ENCODE measurements around the gene OR1J4. TPM values are rescaled to one million over a fixed set of nuclear protein-coding genes. Genes with fewer than 3 reads are reported as not detected.

The OR1J4 gene
- polyA plus RNA-seq, 1 of the 3 experiments (the other 2 are of a cell fraction): 0.07 TPM

GRCh38 chr9:122518226-122518625, 715 bp upstream of the OR1J4 start:
- Histone ChIP-seq H3F3A (replicated peaks; ENCODE audit: insufficient read depth) (no peaks in the 10 kb centered on the region), H3K4me2 (no peak overlapping the region), H3K36me3 (replicated peaks in 1 of 2; ENCODE audit: control insufficient read depth in 1 of 2, insufficient read depth in 2 of 2, low read length in 1 of 2) (no peaks in the 10 kb centered on the region), H3K4me1 (ENCODE audit: control insufficient read depth in 1 of 2, insufficient read depth in 2 of 2, low read depth in 1 of 2, low read length in 1 of 2) (no peaks in the 10 kb centered on the region), H3K9me2 (no peaks in the 10 kb centered on the region), H2AFZ (ENCODE audit: low read depth) (no peak overlapping the region), H3K79me2 (ENCODE audit: insufficient read depth) (no peaks in the 10 kb centered on the region), H3K9me3 (no peaks in the 10 kb centered on the region), H3K27ac (ENCODE audit: low read depth in 2 of 2, low read length in 1 of 2) (no peak overlapping the region), H4K20me1 (ENCODE audit: insufficient read depth) (no peaks in the 10 kb centered on the region), H3K9ac (no peak overlapping the region), H3K27me3 (ENCODE audit: insufficient read depth) (peaks cover 7% of the 10 kb centered on the region; the same call in 1 of the 2 replicates), H3K4me3 (ENCODE audit: low read depth in 2 of 2, low read length in 1 of 2) (no peak overlapping the region)
- ChIA-PET CTCF (interaction anchor here (1.8 kb wide), 1 partner anchor 19 kb away, joined by 5 read pairs; no protein-coding TSS in a partner anchor), POLR2A (no interaction called here)
- TF ChIP-seq RFX5 (IDR thresholded peaks at IDR 0.05; ENCODE audit: low read length) (no peak), JUND (IDR thresholded peaks at IDR 0.05) (no peak), RXRA (IDR thresholded peaks at IDR 0.05; ENCODE audit: borderline replicate concordance, low read depth) (no peak), MEF2A (IDR thresholded peaks at IDR 0.05; ENCODE audit: borderline replicate concordance, low read depth) (no peak), FOXJ3 (CRISPR knock-in tag; IDR thresholded peaks at IDR 0.05) (no peak), SIN3A (IDR thresholded peaks at IDR 0.05; ENCODE audit: borderline replicate concordance, low read depth, low read length) (no peak), SMC3 (IDR thresholded peaks at IDR 0.05; ENCODE audit: low read depth, low read length) (no peak), CHD2 (IDR thresholded peaks at IDR 0.05; ENCODE audit: low read length, partially characterized antibody) (no peak), TCF12 (IDR thresholded peaks at IDR 0.05) (no peak), POLR2AphosphoS5 (IDR thresholded peaks at IDR 0.05; ENCODE audit: low read depth, low read length) (no peak), CTCF (IDR thresholded peaks at IDR 0.05) (no peak), NFIC (IDR thresholded peaks at IDR 0.05; ENCODE audit: borderline replicate concordance) (no peak), TEAD4 (IDR thresholded peaks at IDR 0.05; ENCODE audit: borderline replicate concordance, insufficient read depth) (no peak)
- 0% methylated on average over 2 of the region's 2 CpGs for WGBS (ENCODE audit: low lambda C conversion rate)
- DNase-seq: no peak

GRCh38 chr9:122519376-122519775, 435 bp downstream of the OR1J4 start:
- Histone ChIP-seq H3K79me2 (ENCODE audit: insufficient read depth) (no peaks in the 10 kb centered on the region), H3K27ac (ENCODE audit: low read depth in 2 of 2, low read length in 1 of 2) (no peak overlapping the region), H3K4me2 (no peak overlapping the region), H3K36me3 (replicated peaks in 1 of 2; ENCODE audit: control insufficient read depth in 1 of 2, insufficient read depth in 2 of 2, low read length in 1 of 2) (no peaks in the 10 kb centered on the region), H4K20me1 (ENCODE audit: insufficient read depth) (no peaks in the 10 kb centered on the region), H3K9ac (no peak overlapping the region), H3K4me1 (ENCODE audit: control insufficient read depth in 1 of 2, insufficient read depth in 2 of 2, low read depth in 1 of 2, low read length in 1 of 2) (no peaks in the 10 kb centered on the region), H2AFZ (ENCODE audit: low read depth) (no peak overlapping the region), H3F3A (replicated peaks; ENCODE audit: insufficient read depth) (no peaks in the 10 kb centered on the region), H3K9me3 (no peaks in the 10 kb centered on the region), H3K27me3 (ENCODE audit: insufficient read depth) (peaks cover 7% of the 10 kb centered on the region; the same call in 1 of the 2 replicates), H3K4me3 (ENCODE audit: low read depth in 2 of 2, low read length in 1 of 2) (no peak overlapping the region), H3K9me2 (no peaks in the 10 kb centered on the region)
- 35% methylated on average over 3 of the region's 3 CpGs for WGBS (ENCODE audit: low lambda C conversion rate)
- POLR2A ChIA-PET: no interaction called here
- TF ChIP-seq USF2 (IDR thresholded peaks at IDR 0.05; ENCODE audit: borderline replicate concordance, low read depth, low read length): no peak
- TF ChIP-seq TAF1 (IDR thresholded peaks at IDR 0.05; ENCODE audit: borderline replicate concordance, low read depth, low read length): no peak
- no peak for TF ChIP-seq SIN3A (IDR thresholded peaks at IDR 0.05; ENCODE audit: borderline replicate concordance, low read depth, low read length)
- TF ChIP-seq YY1 (IDR thresholded peaks at IDR 0.05; ENCODE audit: low read depth): no peak
- no peak for TF ChIP-seq IRF3 (IDR thresholded peaks at IDR 0.05; ENCODE audit: low read depth, low read length)
- no peak for TF ChIP-seq NRF1 (IDR thresholded peaks at IDR 0.05; ENCODE audit: low read depth, low read length)
- CTCF ChIA-PET: interaction anchor here (1.8 kb wide), 1 partner anchor 21 kb away, joined by 5 read pairs; no protein-coding TSS in a partner anchor
- no peak for DNase-seq

Data from SK-N-SH (cell line).